Omental fat pad (tissue), 4 donors: ENCODE results near the gene HMCN2. TPM values are rescaled to one million over a fixed set of nuclear protein-coding genes. Genes with fewer than 3 reads are reported as not detected.
A peak's percentile ranks its signal among the peaks of the same experiment; 100 is the strongest.

ENCODE experiments used
- ATAC-seq: fragments of 150-250 bp; one replicate; pipeline ENCODE4 v1.9.1; 2016; ENCODE audit warnings: mild to moderate bottlenecking, moderate library complexity; ENCODE audit not compliant: low FRiP score
- DNase-seq: peaks from one replicate; pipeline ENCODE4 v3.0.0-alpha.2; 2019; ENCODE audit warnings: low spot score
- total RNA-seq, 4 donors: library from RNA; depleted of rRNA; stranded (reverse); fragments of >200 nt; gene quantifications; one replicate each; pipeline ENCODE4 v1.1.0, GENCODE V29; 2016
- TF ChIP-seq, protein P1 (sequence below), 3 donors: fragments of 450-650 bp; IDR thresholded peaks; one replicate each; pipeline ENCODE4 v1.5.1; 2016 to 2017; ENCODE audit warnings: antibody characterized with exemption in 3 of 3, mild to moderate bottlenecking in 3 of 3, moderate library complexity in 2 of 3

The HMCN2 gene
- total RNA-seq, 4 donors from 2014 or later = 0.19 to 5.8 (median 0.75) TPM

DNA sequence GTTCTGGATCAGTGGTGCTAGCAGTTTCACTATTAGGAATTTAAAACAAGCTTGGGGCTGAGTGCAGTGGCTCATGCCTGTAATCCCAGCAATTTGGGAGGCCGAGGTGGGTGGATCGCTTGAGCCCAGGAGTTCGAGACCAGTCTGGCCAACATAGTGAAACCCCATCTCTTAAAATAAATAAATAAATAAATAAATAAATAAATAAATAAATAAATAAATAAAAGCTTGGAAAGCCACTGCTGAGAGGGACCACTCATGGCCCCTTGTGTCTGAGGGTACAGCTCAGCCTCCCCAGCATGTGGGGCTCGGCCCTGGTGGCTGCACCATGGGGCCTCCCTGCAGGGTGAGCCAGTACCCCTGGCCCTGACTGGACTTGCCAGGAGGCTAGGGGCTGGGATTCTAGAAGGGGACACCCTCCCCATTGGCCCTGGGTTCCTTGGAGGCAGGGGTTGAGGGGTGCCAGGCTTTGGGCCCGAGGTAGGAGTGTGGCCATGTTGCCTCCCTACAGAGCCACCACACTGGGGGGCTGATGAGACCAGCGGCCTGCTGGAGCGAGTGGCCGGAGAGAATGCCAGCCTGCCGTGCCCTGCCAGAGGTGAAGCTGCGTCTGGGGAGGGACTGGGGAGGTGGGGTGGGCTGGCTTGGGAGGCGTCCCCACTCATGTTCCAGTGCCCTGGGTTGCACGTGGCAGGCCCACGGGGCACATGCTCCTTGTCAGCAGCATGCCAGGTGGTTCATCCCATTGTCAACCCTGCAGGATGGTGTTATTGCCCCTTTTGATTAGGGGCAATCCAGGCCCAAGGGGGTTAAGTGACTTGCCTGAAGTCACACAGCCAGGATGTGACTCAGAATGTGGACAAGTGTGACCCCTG is 76.5 kb downstream of the HMCN2 start:
- TF ChIP-seq, protein P1, sequence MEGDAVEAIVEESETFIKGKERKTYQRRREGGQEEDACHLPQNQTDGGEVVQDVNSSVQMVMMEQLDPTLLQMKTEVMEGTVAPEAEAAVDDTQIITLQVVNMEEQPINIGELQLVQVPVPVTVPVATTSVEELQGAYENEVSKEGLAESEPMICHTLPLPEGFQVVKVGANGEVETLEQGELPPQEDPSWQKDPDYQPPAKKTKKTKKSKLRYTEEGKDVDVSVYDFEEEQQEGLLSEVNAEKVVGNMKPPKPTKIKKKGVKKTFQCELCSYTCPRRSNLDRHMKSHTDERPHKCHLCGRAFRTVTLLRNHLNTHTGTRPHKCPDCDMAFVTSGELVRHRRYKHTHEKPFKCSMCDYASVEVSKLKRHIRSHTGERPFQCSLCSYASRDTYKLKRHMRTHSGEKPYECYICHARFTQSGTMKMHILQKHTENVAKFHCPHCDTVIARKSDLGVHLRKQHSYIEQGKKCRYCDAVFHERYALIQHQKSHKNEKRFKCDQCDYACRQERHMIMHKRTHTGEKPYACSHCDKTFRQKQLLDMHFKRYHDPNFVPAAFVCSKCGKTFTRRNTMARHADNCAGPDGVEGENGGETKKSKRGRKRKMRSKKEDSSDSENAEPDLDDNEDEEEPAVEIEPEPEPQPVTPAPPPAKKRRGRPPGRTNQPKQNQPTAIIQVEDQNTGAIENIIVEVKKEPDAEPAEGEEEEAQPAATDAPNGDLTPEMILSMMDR (IDR thresholded peaks at IDR 0.05) = no peak
- no peak for ATAC-seq
- no peak for DNase-seq

DNA sequence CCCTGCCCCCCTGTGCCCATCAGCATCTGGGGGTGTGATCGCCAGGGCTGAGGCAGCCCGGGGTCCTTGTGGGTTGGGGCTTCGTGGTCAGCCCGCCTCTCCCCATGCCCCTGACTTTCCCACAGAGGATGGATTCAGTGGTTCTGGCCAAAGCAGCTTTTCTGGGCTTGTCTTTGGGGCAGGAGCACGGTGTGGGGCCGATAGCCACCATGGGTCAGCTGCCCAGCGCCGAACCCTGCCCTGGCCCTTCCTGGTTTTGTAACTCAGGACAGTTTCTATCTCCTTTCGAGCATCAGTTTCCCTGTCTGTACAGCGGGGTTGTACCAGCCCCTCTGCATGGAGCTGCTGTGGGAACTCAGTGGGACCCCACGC is 77.1 kb downstream of the HMCN2 start:
- no peak for DNase-seq
- TF ChIP-seq, protein P1 (IDR thresholded peaks at IDR 0.05) = no peak
- no peak for ATAC-seq

DNA sequence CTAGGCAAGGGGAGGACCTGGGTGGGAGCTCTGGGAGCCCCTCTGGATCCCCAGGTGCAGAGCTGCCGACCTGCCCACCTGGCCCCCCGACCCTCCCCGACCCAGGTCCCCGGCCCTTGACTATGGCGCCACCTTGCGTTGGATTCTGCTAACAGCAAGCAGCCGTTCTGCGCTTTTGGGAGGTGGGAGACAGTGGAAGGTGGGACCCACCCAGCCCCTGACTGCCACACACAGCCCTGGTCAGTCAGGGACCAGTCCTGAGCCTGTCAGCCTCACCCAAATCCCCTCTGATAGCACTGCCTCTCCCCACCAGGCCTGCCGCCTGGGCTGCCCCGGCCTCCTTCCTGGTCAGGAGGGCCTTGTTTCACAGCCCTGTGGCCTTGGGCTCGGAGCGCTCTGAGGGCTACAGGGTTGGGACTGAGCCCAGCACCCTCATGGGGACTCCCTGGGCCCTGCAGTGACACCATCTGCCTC is 77.9 kb downstream of the HMCN2 start:
- DNase-seq = no peak
- TF ChIP-seq, protein P1 (IDR thresholded peaks at IDR 0.05) = peak in 1 of 3 donors; percentile 35
- no peak for ATAC-seq

DNA sequence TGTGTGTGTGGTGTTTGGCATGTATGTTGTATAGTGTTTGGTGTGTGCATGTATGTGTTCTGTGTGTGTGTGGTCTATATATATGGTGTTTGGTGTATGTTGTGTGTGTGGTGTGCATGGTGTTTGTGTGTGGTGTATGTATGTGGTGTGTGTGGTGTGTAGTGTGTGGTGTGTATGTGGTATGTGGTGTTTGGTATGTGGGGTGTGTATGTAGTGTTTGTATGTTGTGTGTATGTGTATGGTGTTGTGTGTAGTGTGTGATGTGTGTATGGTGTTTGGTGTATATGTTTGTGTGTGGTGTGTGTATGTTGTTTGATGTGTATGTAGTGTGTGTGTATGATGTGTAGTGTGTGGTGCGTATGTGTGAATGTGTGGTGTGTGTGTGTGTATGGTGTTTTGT is 78.8 kb downstream of the HMCN2 start:
- TF ChIP-seq, protein P1 (IDR thresholded peaks at IDR 0.05) = no peak
- DNase-seq (no peak), ATAC-seq (no peak)

DNA sequence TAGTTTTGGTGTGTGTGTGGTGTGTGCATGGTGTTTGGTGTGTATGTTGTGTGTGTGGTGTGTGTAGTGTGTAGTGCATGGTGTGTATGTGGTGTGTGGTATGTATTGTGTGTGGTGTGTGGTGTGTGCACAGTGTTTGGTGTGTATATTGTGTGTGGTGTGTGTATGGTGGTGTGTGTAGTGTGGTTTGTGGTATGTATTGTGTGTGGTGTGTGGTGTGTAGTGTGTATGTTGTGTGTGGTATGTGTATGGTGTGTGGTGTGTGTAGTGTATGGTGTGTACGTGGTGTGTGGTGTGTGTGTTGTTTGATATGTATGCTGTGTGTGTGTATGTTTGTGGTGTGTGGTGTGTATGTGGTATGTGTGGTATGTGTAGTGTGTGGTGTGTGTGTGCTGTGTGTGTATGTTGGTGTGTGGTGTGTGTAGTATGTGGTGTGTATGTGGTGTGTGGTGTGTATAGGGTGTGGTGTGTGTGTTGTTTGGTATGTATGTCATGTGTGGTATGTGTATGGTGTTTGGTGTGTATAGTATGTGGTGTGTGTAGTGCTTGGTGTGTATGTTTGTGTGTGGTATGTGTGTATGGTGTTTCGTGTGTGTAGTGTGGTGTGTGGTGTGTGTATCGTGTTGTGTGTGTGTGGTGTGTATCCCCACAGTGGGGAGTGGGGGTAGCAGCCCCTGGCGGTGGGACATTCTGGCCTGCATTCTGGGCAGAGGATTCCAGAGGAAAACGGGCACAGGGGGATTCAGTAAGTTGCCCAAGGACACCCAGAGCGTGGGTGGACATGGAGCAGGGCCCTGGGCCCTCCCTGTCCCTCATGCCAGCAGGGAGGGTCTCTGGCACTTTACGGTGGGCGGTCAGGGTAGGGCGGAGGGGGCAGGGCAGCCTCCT is 79.7 kb downstream of the HMCN2 start:
- no peak for DNase-seq
- TF ChIP-seq, protein P1 (IDR thresholded peaks at IDR 0.05) = no peak
- ATAC-seq = no peak

DNA sequence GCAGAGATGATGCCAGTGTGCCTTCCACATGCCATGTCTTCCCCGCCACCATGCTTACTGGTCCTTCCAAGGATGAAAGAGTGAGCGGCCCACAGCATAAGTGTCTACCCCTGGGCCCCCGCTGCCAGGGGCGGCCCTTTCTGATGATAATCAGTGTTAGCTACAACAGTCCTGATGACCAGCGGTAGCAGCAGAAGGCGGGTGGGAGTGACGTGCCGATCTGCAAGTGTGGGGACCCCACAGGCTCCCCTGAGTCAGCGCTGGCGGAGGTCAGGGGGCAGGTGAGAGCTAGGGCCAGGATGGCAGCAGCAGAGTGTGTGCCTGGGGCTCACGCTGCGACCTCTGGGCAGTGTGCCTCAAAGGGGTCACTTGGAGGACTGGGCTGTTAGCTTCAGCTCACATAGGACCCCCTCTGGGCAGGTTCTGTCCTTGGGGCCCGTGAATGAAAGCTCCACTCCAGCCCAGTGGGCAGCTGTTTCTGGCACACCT is 80.4 kb downstream of the HMCN2 start:
- ATAC-seq (no peak), DNase-seq (no peak)
- TF ChIP-seq, protein P1 (IDR thresholded peaks at IDR 0.05) = no peak
